Activated naive CD8-positive, alpha-beta T cell (primary cell): Measurements from ENCODE around the gene EMC8.
A peak's percentile ranks its signal among the peaks of the same experiment; 100 is the strongest.
"Not testable (repeated sequence)": the region's sequence is repeated elsewhere in the genome, so short reads cannot be mapped to it uniquely, and the experiment has no call there.

ENCODE experiments used
- H3K27ac Mint-ChIP-seq: one replicate; pipeline ENCODE4 v1.8.0; 2021; ENCODE audit warnings: mixed read lengths
- H3K27me3 Mint-ChIP-seq: one replicate; pipeline ENCODE4 v1.8.0; 2021; ENCODE audit warnings: mixed read lengths
- H3K36me3 Mint-ChIP-seq: one replicate; pipeline ENCODE4 v1.8.0; 2021; ENCODE audit warnings: mixed read lengths
- H3K4me1 Mint-ChIP-seq: one replicate; pipeline ENCODE4 v1.8.0; 2021; ENCODE audit warnings: low read depth, mixed read lengths
- H3K4me3 Mint-ChIP-seq: one replicate; pipeline ENCODE4 v1.8.0; 2021; ENCODE audit warnings: mild to moderate bottlenecking, mixed read lengths
- H3K9me3 Mint-ChIP-seq: one replicate; pipeline ENCODE4 v1.8.0; 2021; ENCODE audit warnings: low read depth, mixed read lengths

EMC8 gene

GRCh38 chr16:85810742-85811115 is 11.4 kb upstream of the EMC8 start:
- no peaks in the 10 kb centered on the region for H3K9me3 Mint-ChIP-seq
- H3K36me3 Mint-ChIP-seq = peaks cover 8% of the 10 kb centered on the region
- H3K27me3 Mint-ChIP-seq = no peaks in the 10 kb centered on the region
- no peaks in the 10 kb centered on the region for H3K4me1 Mint-ChIP-seq
- H3K4me3 Mint-ChIP-seq = no peak overlapping the region
- H3K27ac Mint-ChIP-seq = no peak overlapping the region

- H3K27me3 Mint-ChIP-seq = no peaks in the 10 kb centered on the region
- no peaks in the 10 kb centered on the region for H3K4me1 Mint-ChIP-seq
- peaks cover 11% of the 10 kb centered on the region for H3K36me3 Mint-ChIP-seq
- no peaks in the 10 kb centered on the region for H3K9me3 Mint-ChIP-seq
- H3K4me3 Mint-ChIP-seq = no peak overlapping the region
- no peak overlapping the region for H3K27ac Mint-ChIP-seq
These were observed 10.9 kb upstream of the EMC8 start for GRCh38 chr16:85810097-85810741.

GRCh38 chr16:85809645-85810044 is 10.3 kb upstream of the EMC8 start:
- Mint-ChIP-seq H3K9me3 (no peaks in the 10 kb centered on the region), H3K27ac (no peak overlapping the region), H3K27me3 (no peaks in the 10 kb centered on the region), H3K36me3 (peaks cover 11% of the 10 kb centered on the region), H3K4me1 (no peaks in the 10 kb centered on the region), H3K4me3 (no peak overlapping the region)

- H3K27ac Mint-ChIP-seq = no peak overlapping the region
- no peaks in the 10 kb centered on the region for H3K9me3 Mint-ChIP-seq
- H3K36me3 Mint-ChIP-seq = peaks cover 13% of the 10 kb centered on the region
- no peaks in the 10 kb centered on the region for H3K4me1 Mint-ChIP-seq
- H3K4me3 Mint-ChIP-seq = no peak overlapping the region
- no peaks in the 10 kb centered on the region for H3K27me3 Mint-ChIP-seq
These were observed 9.6 kb upstream of the EMC8 start for GRCh38 chr16:85808926-85809325.

- peaks cover 17% of the 10 kb centered on the region for H3K36me3 Mint-ChIP-seq
- not testable (repeated sequence) for H3K9me3 Mint-ChIP-seq, H3K27me3 Mint-ChIP-seq, H3K4me1 Mint-ChIP-seq, H3K27ac Mint-ChIP-seq, H3K4me3 Mint-ChIP-seq
These were observed 8.8 kb upstream of the EMC8 start for GRCh38 chr16:85808104-85808503.

GRCh38 chr16:85807340-85807739 is 8.0 kb upstream of the EMC8 start:
- H3K36me3 Mint-ChIP-seq = peaks cover 17% of the 10 kb centered on the region

GRCh38 chr16:85806539-85806938 is 7.2 kb upstream of the EMC8 start:
- no peaks in the 10 kb centered on the region for H3K27me3 Mint-ChIP-seq
- H3K4me1 Mint-ChIP-seq = peaks cover 20% of the 10 kb centered on the region
- H3K27ac Mint-ChIP-seq = no peak overlapping the region
- H3K9me3 Mint-ChIP-seq = no peaks in the 10 kb centered on the region
- peaks cover 23% of the 10 kb centered on the region for H3K36me3 Mint-ChIP-seq
- no peak overlapping the region for H3K4me3 Mint-ChIP-seq

More at GRCh38 chr16:85807340-85807739, 8.0 kb upstream of the EMC8 start:
- not testable (repeated sequence) for H3K9me3 Mint-ChIP-seq, H3K27ac Mint-ChIP-seq, H3K4me3 Mint-ChIP-seq, H3K27me3 Mint-ChIP-seq
- peaks cover 13% of the 10 kb centered on the region for H3K4me1 Mint-ChIP-seq

- Mint-ChIP-seq H3K27ac (no peak overlapping the region), H3K36me3 (peaks cover 26% of the 10 kb centered on the region), H3K4me1 (peaks cover 30% of the 10 kb centered on the region), H3K4me3 (no peak overlapping the region), H3K9me3 (no peaks in the 10 kb centered on the region), H3K27me3 (no peaks in the 10 kb centered on the region)
These were observed 6.2 kb upstream of the EMC8 start for GRCh38 chr16:85805442-85806045.

- H3K9me3 Mint-ChIP-seq = no peaks in the 10 kb centered on the region
- H3K36me3 Mint-ChIP-seq = peaks cover 26% of the 10 kb centered on the region
- H3K4me1 Mint-ChIP-seq = peaks cover 36% of the 10 kb centered on the region
- H3K27ac Mint-ChIP-seq = no peak overlapping the region
- H3K4me3 Mint-ChIP-seq = peak overlapping the region; percentile 6
- H3K27me3 Mint-ChIP-seq = no peaks in the 10 kb centered on the region
These were observed 4.2 kb upstream of the EMC8 start for GRCh38 chr16:85803570-85803969.

- H3K4me1 Mint-ChIP-seq = peaks cover 65% of the 10 kb centered on the region
- H3K27me3 Mint-ChIP-seq = no peaks in the 10 kb centered on the region
- H3K9me3 Mint-ChIP-seq = no peaks in the 10 kb centered on the region
- H3K27ac Mint-ChIP-seq = peak overlapping the region; percentile 92
- H3K36me3 Mint-ChIP-seq = peaks cover 15% of the 10 kb centered on the region
- H3K4me3 Mint-ChIP-seq = peak overlapping the region; percentile 92
These were observed 951 bp upstream of the EMC8 start for GRCh38 chr16:85800321-85800669.

- Mint-ChIP-seq H3K27me3 (no peaks in the 10 kb centered on the region), H3K36me3 (peaks cover 14% of the 10 kb centered on the region), H3K4me1 (peaks cover 70% of the 10 kb centered on the region), H3K4me3 (peak overlapping the region; percentile 91), H3K27ac (peak overlapping the region; percentile 75), H3K9me3 (no peaks in the 10 kb centered on the region)
These were observed 345 bp downstream of the EMC8 start for GRCh38 chr16:85798901-85799496.

GRCh38 chr16:85798283-85798776 is 1.0 kb downstream of the EMC8 start:
- peak overlapping the region; percentile 75 for H3K27ac Mint-ChIP-seq

GRCh38 chr16:85796599-85796998 is 2.7 kb downstream of the EMC8 start:
- H3K4me1 Mint-ChIP-seq = peaks cover 68% of the 10 kb centered on the region
- H3K27me3 Mint-ChIP-seq = no peaks in the 10 kb centered on the region
- peaks cover 17% of the 10 kb centered on the region for H3K36me3 Mint-ChIP-seq
- H3K9me3 Mint-ChIP-seq = no peaks in the 10 kb centered on the region
- no peak overlapping the region for H3K27ac Mint-ChIP-seq
- H3K4me3 Mint-ChIP-seq = peak overlapping the region; percentile 91

More at GRCh38 chr16:85798283-85798776, 1.0 kb downstream of the EMC8 start:
- no peaks in the 10 kb centered on the region for H3K27me3 Mint-ChIP-seq
- peak overlapping the region; percentile 91 for H3K4me3 Mint-ChIP-seq
- peaks cover 9% of the 10 kb centered on the region for H3K36me3 Mint-ChIP-seq
- H3K4me1 Mint-ChIP-seq = peaks cover 70% of the 10 kb centered on the region
- no peaks in the 10 kb centered on the region for H3K9me3 Mint-ChIP-seq

- Mint-ChIP-seq H3K27ac (peak overlapping the region; percentile 47), H3K4me1 (peaks cover 68% of the 10 kb centered on the region), H3K27me3 (no peaks in the 10 kb centered on the region), H3K4me3 (peak overlapping the region; percentile 91), H3K36me3 (peaks cover 17% of the 10 kb centered on the region), H3K9me3 (no peaks in the 10 kb centered on the region)
These were observed 3.2 kb downstream of the EMC8 start for GRCh38 chr16:85796152-85796551.

GRCh38 chr16:85794696-85795095 is 4.6 kb downstream of the EMC8 start:
- Mint-ChIP-seq H3K27me3 (no peaks in the 10 kb centered on the region), H3K27ac (no peak overlapping the region), H3K4me1 (peaks cover 70% of the 10 kb centered on the region), H3K9me3 (no peaks in the 10 kb centered on the region), H3K36me3 (peaks cover 20% of the 10 kb centered on the region), H3K4me3 (no peak overlapping the region)
